ENCODE data around the gene CD99. TPM values are rescaled to one million over a fixed set of nuclear protein-coding genes. Genes with fewer than 3 reads are reported as not detected.
A peak's percentile ranks its signal among the peaks of the same experiment; 100 is the strongest.
"Not testable (repeated sequence)": the region's sequence is repeated elsewhere in the genome, so short reads cannot be mapped to it uniquely, and the experiment has no call there.

The CD99 gene
- total and polyA plus RNA-seq, 2 donors (not counting 1 experiment from before 2014, with no cell fraction given), result 177 to 551 TPM

DNA sequence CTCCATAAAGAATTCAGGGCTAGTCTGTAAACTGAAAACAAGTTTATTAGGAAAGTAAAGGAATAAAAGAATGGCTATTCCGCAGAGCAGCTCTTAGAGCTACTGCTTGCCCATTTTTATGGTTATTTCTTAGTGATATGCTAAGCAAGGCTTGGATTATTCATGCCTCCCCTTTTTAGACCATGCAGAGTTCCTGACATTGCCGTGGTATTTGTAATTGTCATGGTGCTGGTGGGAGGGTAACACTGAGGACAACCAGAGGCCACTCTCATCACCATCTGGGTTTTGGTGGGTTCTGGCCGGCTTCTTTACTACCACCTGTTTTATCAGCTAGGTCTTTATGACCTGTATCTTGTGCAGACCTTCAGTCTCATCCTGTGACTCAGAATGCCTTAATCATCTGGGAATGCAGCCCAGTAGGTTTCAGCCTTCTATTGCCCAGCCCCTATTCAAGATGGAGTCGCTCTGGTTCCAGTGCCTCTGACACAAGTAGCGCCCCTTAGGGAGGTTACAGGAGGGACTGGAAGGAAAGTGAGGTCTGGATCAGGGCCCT is 64.1 kb downstream of the CD99 start:
- H4K20me1 ChIP-seq (ENCODE audit: control insufficient read depth, extremely low read depth, insufficient read depth, low read length); H3K27ac ChIP-seq (ENCODE audit: insufficient read depth, low read length); H3K9ac ChIP-seq (ENCODE audit: insufficient read depth, low read length); H3K4me3 ChIP-seq (replicated peaks in 1 of 4; ENCODE audit: control extremely low read depth in 1 of 4, insufficient read depth in 1 of 4, low read depth in 3 of 4, low read length in 4 of 4); H3K4me1 ChIP-seq (ENCODE audit: control insufficient read depth, extremely low read depth, insufficient read depth, low read length); H3K36me3 ChIP-seq (ENCODE audit: control insufficient read depth, insufficient read depth, low read length); H2AFZ ChIP-seq (ENCODE audit: low read length); H3K79me2 ChIP-seq (ENCODE audit: control insufficient read depth, insufficient read depth, low read length); H3K9me3 ChIP-seq (ENCODE audit: control insufficient read depth, insufficient read depth, low read depth, low read length); H3K27me3 ChIP-seq (ENCODE audit: control insufficient read depth, insufficient read depth, low read length); H3K4me2 ChIP-seq (ENCODE audit: extremely low read depth, insufficient read depth, low read length): not testable (repeated sequence)
- DNase-seq (ENCODE audit: low read depth in 2 of 2), result peak in 1 of 2 donors; percentile 13

DNA sequence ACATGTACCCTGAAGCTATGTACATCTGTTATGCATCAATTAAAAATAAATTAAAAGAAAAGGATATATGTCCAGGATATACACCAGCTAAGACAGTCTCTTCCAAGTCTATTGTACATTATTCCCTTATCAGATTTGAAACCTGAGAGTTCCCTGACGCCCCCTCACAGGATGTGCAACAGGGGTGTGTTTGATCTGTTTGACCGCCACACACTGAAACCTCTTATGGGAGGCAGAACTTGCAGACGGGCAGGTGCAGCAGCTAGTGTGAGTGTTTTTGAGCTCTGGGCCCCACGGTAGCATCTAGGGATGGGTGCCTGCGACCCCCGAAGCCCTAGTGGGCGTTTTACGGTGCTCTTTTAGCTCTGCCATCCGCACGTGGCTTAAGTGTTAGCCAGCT is 65.5 kb downstream of the CD99 start:
- TF ChIP-seq, protein P1, sequence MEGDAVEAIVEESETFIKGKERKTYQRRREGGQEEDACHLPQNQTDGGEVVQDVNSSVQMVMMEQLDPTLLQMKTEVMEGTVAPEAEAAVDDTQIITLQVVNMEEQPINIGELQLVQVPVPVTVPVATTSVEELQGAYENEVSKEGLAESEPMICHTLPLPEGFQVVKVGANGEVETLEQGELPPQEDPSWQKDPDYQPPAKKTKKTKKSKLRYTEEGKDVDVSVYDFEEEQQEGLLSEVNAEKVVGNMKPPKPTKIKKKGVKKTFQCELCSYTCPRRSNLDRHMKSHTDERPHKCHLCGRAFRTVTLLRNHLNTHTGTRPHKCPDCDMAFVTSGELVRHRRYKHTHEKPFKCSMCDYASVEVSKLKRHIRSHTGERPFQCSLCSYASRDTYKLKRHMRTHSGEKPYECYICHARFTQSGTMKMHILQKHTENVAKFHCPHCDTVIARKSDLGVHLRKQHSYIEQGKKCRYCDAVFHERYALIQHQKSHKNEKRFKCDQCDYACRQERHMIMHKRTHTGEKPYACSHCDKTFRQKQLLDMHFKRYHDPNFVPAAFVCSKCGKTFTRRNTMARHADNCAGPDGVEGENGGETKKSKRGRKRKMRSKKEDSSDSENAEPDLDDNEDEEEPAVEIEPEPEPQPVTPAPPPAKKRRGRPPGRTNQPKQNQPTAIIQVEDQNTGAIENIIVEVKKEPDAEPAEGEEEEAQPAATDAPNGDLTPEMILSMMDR (conservative IDR thresholded peaks at IDR 0.05 in 1 of 2, IDR thresholded peaks at IDR 0.05 in 1 of 2; ENCODE audit: low read depth in 1 of 2, low read length in 2 of 2), result no peak
- no peak for TF ChIP-seq EZH2 (IDR thresholded peaks at IDR 0.05; ENCODE audit: low read length, missing control alignments)
- H3K9ac ChIP-seq (ENCODE audit: insufficient read depth, low read length), result no peak overlapping the region
- H3K4me3 ChIP-seq (replicated peaks in 1 of 4; ENCODE audit: control extremely low read depth in 1 of 4, insufficient read depth in 1 of 4, low read depth in 3 of 4, low read length in 4 of 4), result no peak overlapping the region
- no peaks in the 10 kb centered on the region for H3K36me3 ChIP-seq (ENCODE audit: control insufficient read depth, insufficient read depth, low read length)
- no peaks in the 10 kb centered on the region for H3K9me3 ChIP-seq (ENCODE audit: control insufficient read depth, insufficient read depth, low read depth, low read length)
- H3K27ac ChIP-seq (ENCODE audit: insufficient read depth, low read length), result no peak overlapping the region
- no peak overlapping the region for H2AFZ ChIP-seq (ENCODE audit: low read length)
- no peak overlapping the region for H3K4me2 ChIP-seq (ENCODE audit: extremely low read depth, insufficient read depth, low read length)
- H4K20me1 ChIP-seq (ENCODE audit: control insufficient read depth, extremely low read depth, insufficient read depth, low read length), result no peaks in the 10 kb centered on the region
- no peaks in the 10 kb centered on the region for H3K79me2 ChIP-seq (ENCODE audit: control insufficient read depth, insufficient read depth, low read length)
- no peaks in the 10 kb centered on the region for H3K27me3 ChIP-seq (ENCODE audit: control insufficient read depth, insufficient read depth, low read length)
- no peak for DNase-seq (ENCODE audit: low read depth in 2 of 2)
- H3K4me1 ChIP-seq (ENCODE audit: control insufficient read depth, extremely low read depth, insufficient read depth, low read length), result no peaks in the 10 kb centered on the region

DNA sequence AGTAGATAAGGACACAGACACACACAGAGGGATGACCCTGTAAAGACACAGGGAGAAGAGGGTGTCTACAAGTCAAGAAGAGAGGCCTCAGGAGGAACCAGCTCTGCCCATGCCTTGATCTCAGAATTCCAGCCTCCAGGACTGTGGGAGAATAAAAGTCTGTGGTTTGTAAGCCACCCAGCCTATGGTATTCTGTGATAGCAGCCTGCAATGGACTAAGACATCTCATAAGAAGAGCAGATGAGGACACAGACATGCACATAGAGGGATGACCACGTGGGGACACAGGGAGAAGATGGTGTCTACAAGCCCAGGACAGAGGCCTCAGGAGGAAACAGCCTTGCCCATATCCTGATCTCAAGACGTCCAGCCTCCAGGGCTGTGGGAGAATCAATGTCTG is 70.2 kb downstream of the CD99 start:
- no peak overlapping the region for H3K9ac ChIP-seq (ENCODE audit: insufficient read depth, low read length)
- H3K27me3 ChIP-seq (ENCODE audit: control insufficient read depth, insufficient read depth, low read length), result no peaks in the 10 kb centered on the region
- no peak for DNase-seq (ENCODE audit: low read depth in 2 of 2)
- TF ChIP-seq, protein P1 (conservative IDR thresholded peaks at IDR 0.05 in 1 of 2, IDR thresholded peaks at IDR 0.05 in 1 of 2; ENCODE audit: low read depth in 1 of 2, low read length in 2 of 2), result no peak
- TF ChIP-seq EZH2 (IDR thresholded peaks at IDR 0.05; ENCODE audit: low read length, missing control alignments), result no peak
- H3K36me3 ChIP-seq (ENCODE audit: control insufficient read depth, insufficient read depth, low read length), result no peaks in the 10 kb centered on the region
- H4K20me1 ChIP-seq (ENCODE audit: control insufficient read depth, extremely low read depth, insufficient read depth, low read length), result no peaks in the 10 kb centered on the region
- H2AFZ ChIP-seq (ENCODE audit: low read length), result no peak overlapping the region
- no peaks in the 10 kb centered on the region for H3K9me3 ChIP-seq (ENCODE audit: control insufficient read depth, insufficient read depth, low read depth, low read length)
- H3K4me1 ChIP-seq (ENCODE audit: control insufficient read depth, extremely low read depth, insufficient read depth, low read length), result no peaks in the 10 kb centered on the region
- no peaks in the 10 kb centered on the region for H3K79me2 ChIP-seq (ENCODE audit: control insufficient read depth, insufficient read depth, low read length)
- no peak overlapping the region for H3K4me3 ChIP-seq (replicated peaks in 1 of 4; ENCODE audit: control extremely low read depth in 1 of 4, insufficient read depth in 1 of 4, low read depth in 3 of 4, low read length in 4 of 4)
- H3K4me2 ChIP-seq (ENCODE audit: extremely low read depth, insufficient read depth, low read length), result no peak overlapping the region
- no peak overlapping the region for H3K27ac ChIP-seq (ENCODE audit: insufficient read depth, low read length)

DNA sequence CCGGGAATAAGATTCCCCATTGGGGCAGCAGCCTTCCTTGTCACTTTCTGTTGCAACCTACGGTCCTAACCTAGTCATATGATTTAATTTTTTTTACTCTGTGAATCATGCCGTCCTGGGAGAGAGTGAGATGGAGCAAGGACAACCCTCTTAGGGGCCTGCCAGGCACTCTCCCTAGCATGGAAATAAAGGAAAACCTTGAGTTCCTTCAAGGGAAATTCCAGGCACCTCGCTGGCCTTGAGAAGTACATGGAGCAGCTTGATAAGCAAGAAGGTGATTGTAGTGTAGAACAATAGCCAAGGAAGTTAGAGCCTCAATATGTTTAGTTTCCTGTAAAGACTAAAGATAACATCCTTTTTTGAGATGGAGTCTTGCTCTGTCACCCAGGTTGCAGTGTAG is 71.6 kb downstream of the CD99 start:
- H3K4me2 ChIP-seq (ENCODE audit: extremely low read depth, insufficient read depth, low read length); H3K9ac ChIP-seq (ENCODE audit: insufficient read depth, low read length); H2AFZ ChIP-seq (ENCODE audit: low read length); H3K27me3 ChIP-seq (ENCODE audit: control insufficient read depth, insufficient read depth, low read length); H4K20me1 ChIP-seq (ENCODE audit: control insufficient read depth, extremely low read depth, insufficient read depth, low read length); DNase-seq (ENCODE audit: low read depth in 2 of 2); H3K79me2 ChIP-seq (ENCODE audit: control insufficient read depth, insufficient read depth, low read length); H3K27ac ChIP-seq (ENCODE audit: insufficient read depth, low read length); H3K4me1 ChIP-seq (ENCODE audit: control insufficient read depth, extremely low read depth, insufficient read depth, low read length); H3K9me3 ChIP-seq (ENCODE audit: control insufficient read depth, insufficient read depth, low read depth, low read length); H3K36me3 ChIP-seq (ENCODE audit: control insufficient read depth, insufficient read depth, low read length); H3K4me3 ChIP-seq (replicated peaks in 1 of 4; ENCODE audit: control extremely low read depth in 1 of 4, insufficient read depth in 1 of 4, low read depth in 3 of 4, low read length in 4 of 4): not testable (repeated sequence)

DNA sequence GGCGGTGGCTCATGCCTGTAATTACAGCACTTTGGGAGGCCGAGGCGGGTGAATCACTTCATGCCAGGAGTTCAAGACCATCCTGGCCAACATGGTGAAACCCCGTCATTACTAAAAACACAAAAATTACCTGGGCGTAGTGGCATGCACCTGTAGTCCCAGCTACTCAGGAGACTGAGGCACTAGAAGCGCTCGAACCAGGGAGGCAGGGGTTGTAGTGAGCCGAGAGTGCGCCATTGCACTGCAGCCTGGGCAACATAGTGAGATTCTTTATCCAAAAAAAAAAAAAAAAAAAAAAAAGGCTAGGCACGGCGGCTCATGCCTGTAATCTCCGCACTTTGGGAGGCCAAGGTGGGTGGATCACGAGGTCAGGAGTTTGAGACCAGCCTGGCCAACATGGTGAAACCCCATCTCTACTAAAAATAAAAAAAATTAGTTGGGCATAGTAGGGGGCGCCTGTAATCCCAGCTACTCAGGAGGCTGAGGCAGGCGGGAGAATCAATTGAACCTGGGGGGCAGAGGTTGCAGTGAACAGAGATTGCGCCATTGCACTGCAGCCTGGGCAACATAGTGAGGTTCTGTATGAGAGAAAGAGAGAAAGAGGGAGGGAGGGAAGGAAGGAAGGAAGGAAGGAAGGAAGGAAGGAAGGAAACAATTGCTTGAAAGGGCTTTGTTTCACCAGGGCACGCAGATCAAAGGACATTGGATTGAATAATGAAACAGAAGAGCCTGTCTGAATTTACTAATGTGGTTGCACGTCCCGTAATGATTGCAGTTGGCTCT is 73.9 kb downstream of the CD99 start:
- not testable (repeated sequence) for H4K20me1 ChIP-seq (ENCODE audit: control insufficient read depth, extremely low read depth, insufficient read depth, low read length); H2AFZ ChIP-seq (ENCODE audit: low read length); H3K4me2 ChIP-seq (ENCODE audit: extremely low read depth, insufficient read depth, low read length); H3K79me2 ChIP-seq (ENCODE audit: control insufficient read depth, insufficient read depth, low read length); H3K27me3 ChIP-seq (ENCODE audit: control insufficient read depth, insufficient read depth, low read length); H3K27ac ChIP-seq (ENCODE audit: insufficient read depth, low read length); DNase-seq (ENCODE audit: low read depth in 2 of 2); H3K36me3 ChIP-seq (ENCODE audit: control insufficient read depth, insufficient read depth, low read length); H3K4me1 ChIP-seq (ENCODE audit: control insufficient read depth, extremely low read depth, insufficient read depth, low read length); H3K4me3 ChIP-seq (replicated peaks in 1 of 4; ENCODE audit: control extremely low read depth in 1 of 4, insufficient read depth in 1 of 4, low read depth in 3 of 4, low read length in 4 of 4); H3K9ac ChIP-seq (ENCODE audit: insufficient read depth, low read length); H3K9me3 ChIP-seq (ENCODE audit: control insufficient read depth, insufficient read depth, low read depth, low read length)

All from fibroblast of lung (primary cell).